ENCODE measurements around the gene DHRS4L2.
"Not testable (repeated sequence)": the region's sequence is repeated elsewhere in the genome, so short reads cannot be mapped to it uniquely, and the experiment has no call there.

The DHRS4L2 gene

GRCh38 chr14:23974041-23974440 lies 14.7 kb upstream of the DHRS4L2 start:
- DNase-seq = not testable (repeated sequence)

- not testable (repeated sequence) for DNase-seq
Measured at GRCh38 chr14:23977208-23977607, 11.5 kb upstream of the DHRS4L2 start.

GRCh38 chr14:23981951-23982813 lies 6.5 kb upstream of the DHRS4L2 start:
- DNase-seq = not testable (repeated sequence)

- no peak for DNase-seq
Measured at GRCh38 chr14:23984891-23985602, 3.7 kb upstream of the DHRS4L2 start.

- not testable (repeated sequence) for DNase-seq
Measured at GRCh38 chr14:23988223-23988606, 514 bp upstream of the DHRS4L2 start.

GRCh38 chr14:23989734-23990445 lies 1.2 kb downstream of the DHRS4L2 start:
- DNase-seq = not testable (repeated sequence)

- DNase-seq = not testable (repeated sequence)
Measured at GRCh38 chr14:23990961-23991360, 2.2 kb downstream of the DHRS4L2 start.

GRCh38 chr14:23993042-23993441 lies 4.3 kb downstream of the DHRS4L2 start:
- not testable (repeated sequence) for DNase-seq

GRCh38 chr14:23996009-23996408 lies 7.3 kb downstream of the DHRS4L2 start:
- not testable (repeated sequence) for DNase-seq

GRCh38 chr14:23996825-23997224 lies 8.1 kb downstream of the DHRS4L2 start:
- DNase-seq = not testable (repeated sequence)

- not testable (repeated sequence) for DNase-seq
Measured at GRCh38 chr14:23999640-24000039, 10.9 kb downstream of the DHRS4L2 start.

GRCh38 chr14:24001078-24001477 lies 12.3 kb downstream of the DHRS4L2 start:
- DNase-seq = not testable (repeated sequence)

GRCh38 chr14:24001679-24002078 lies 12.9 kb downstream of the DHRS4L2 start:
- DNase-seq = not testable (repeated sequence)

- not testable (repeated sequence) for DNase-seq
Measured at GRCh38 chr14:24006471-24006816, 17.7 kb downstream of the DHRS4L2 start.

GRCh38 chr14:24006817-24007652 lies 18.3 kb downstream of the DHRS4L2 start:
- DNase-seq = peak; percentile 58 to 71

- no peak for DNase-seq
Measured at GRCh38 chr14:24011051-24011450, 22.3 kb downstream of the DHRS4L2 start.

- not testable (repeated sequence) for DNase-seq
Measured at GRCh38 chr14:24012726-24013273, 24.1 kb downstream of the DHRS4L2 start.

GRCh38 chr14:24013654-24014514 lies 25.2 kb downstream of the DHRS4L2 start:
- peak; percentile 14 to 42 for DNase-seq

GRCh38 chr14:24015745-24016144 lies 27.0 kb downstream of the DHRS4L2 start:
- DNase-seq = not testable (repeated sequence)

GRCh38 chr14:24018978-24019377 lies 30.2 kb downstream of the DHRS4L2 start:
- not testable (repeated sequence) for DNase-seq

GRCh38 chr14:24019944-24020343 lies 31.2 kb downstream of the DHRS4L2 start:
- DNase-seq = not testable (repeated sequence)
